HepG2 (cell line): ENCODE data around the gene C16orf89. TPM values are rescaled to one million over a fixed set of nuclear protein-coding genes. Genes with fewer than 3 reads are reported as not detected.

Experiments used
- ATAC-seq: fragments of 200-7000 bp; cut with Tn5 transposase; 3 replicates; pipeline ENCODE4 v1.9.1; 2020; ENCODE audit warnings: mild to moderate bottlenecking, moderate library complexity
- BruUV-seq: library from RNA; stranded (reverse); fragments of 400-500 nt; replicated peaks from 2 replicates; lab custom pipeline; 2021; lab: Mats Ljungman, UMichigan
- CTCF ChIA-PET: fragments of 300-600 bp; formaldehyde crosslinking; extraction: SDS; loops from one replicate; lab custom pipeline; 2021; ENCODE audit warnings: low total read pairs, inconsistent platforms, low intra/inter-chr PET ratio; lab: Yijun Ruan, JAX
- POLR2A ChIA-PET: fragments of 350-600 bp; sonication (Branson Sonifier 250); formaldehyde crosslinking; loops from one replicate; lab custom pipeline; 2020; ENCODE audit warnings: antibody characterized with exemption, inconsistent platforms; lab: Yijun Ruan, JAX
- DNase-seq: peaks from one replicate; pipeline ENCODE4 v3.0.0-alpha.2; 2015; ENCODE audit warnings: low spot score
- FAIRE-seq: peaks from 3 replicates; lab custom pipeline; 2011; peaks lifted over from hg19 to GRCh38; lab: Jason Lieb, UNC
- H2AFZ ChIP-seq: one replicate; pipeline ENCODE4 v1.6.1; 2011; ENCODE audit warnings: low read length, inconsistent platforms
- H3K27ac ChIP-seq: fragments of 300-600 bp; 3 replicates; pipeline ENCODE4 v1.8.0; 2011; ENCODE audit warnings: mixed run types, mild to moderate bottlenecking, mixed read lengths, low read length, inconsistent platforms; ENCODE audit not compliant: insufficient read depth; ENCODE audit errors: extremely low read length
- H3K27me3 ChIP-seq, 2 experiments: fragments of 200-600 bp in 1 of 2; 2 replicates in 1 of 2; 3 replicates in 1 of 2; pipeline versions ENCODE4 v1.6.0 to v1.8.0; 2011; ENCODE audit warnings: low read length in 2 of 2, mild to moderate bottlenecking in 2 of 2, moderate library complexity in 2 of 2, inconsistent platforms in 1 of 2; ENCODE audit not compliant: insufficient read depth in 2 of 2, control insufficient read depth in 1 of 2
- H3K36me3 ChIP-seq, 2 experiments: fragments of 200-600 bp in 1 of 2; replicated peaks in 1 of 2; 2 replicates in 1 of 2; 3 replicates in 1 of 2; pipeline versions ENCODE4 v1.5.1 to v1.8.0; 2011; ENCODE audit warnings: low read length in 2 of 2, inconsistent platforms in 1 of 2; ENCODE audit not compliant: insufficient read depth in 2 of 2, control insufficient read depth in 1 of 2
- H3K4me1 ChIP-seq: 2 replicates; pipeline ENCODE4 v1.5.1; 2012; ENCODE audit warnings: low read length, inconsistent platforms; ENCODE audit not compliant: insufficient read depth
- H3K4me2 ChIP-seq: 2 replicates; pipeline ENCODE4 v1.6.0; 2011; ENCODE audit warnings: low read depth, low read length, inconsistent platforms
- H3K4me3 ChIP-seq, 3 experiments: fragments of 200-600 bp in 1 of 3; sonication (generic), shearing (Covaris generic) in 1 of 3; replicated peaks in 1 of 3; 2 replicates each; pipeline ENCODE4 v1.5.1; 2011 to 2016; ENCODE audit warnings: low read length in 3 of 3, inconsistent platforms in 2 of 3, low read depth in 2 of 3, mild to moderate bottlenecking in 2 of 3, control low read depth in 1 of 3, mixed read lengths in 1 of 3; ENCODE audit not compliant: insufficient read depth in 1 of 3
- H3K79me2 ChIP-seq: one replicate; pipeline ENCODE4 v1.6.1; 2011; ENCODE audit warnings: low read length, inconsistent platforms; ENCODE audit not compliant: insufficient read depth
- H3K9ac ChIP-seq: 2 replicates; pipeline ENCODE4 v1.6.0; 2011; ENCODE audit warnings: mild to moderate bottlenecking, low read depth, low read length, inconsistent platforms; ENCODE audit not compliant: insufficient read depth
- H3K9me3 ChIP-seq: 2 replicates; pipeline ENCODE4 v1.5.1; 2012; ENCODE audit warnings: mild to moderate bottlenecking, low read length
- H4K20me1 ChIP-seq: 2 replicates; pipeline ENCODE4 v1.6.0; 2011; ENCODE audit warnings: inconsistent platforms, mild to moderate bottlenecking, low read length, moderate library complexity; ENCODE audit not compliant: insufficient read depth
- AHDC1 ChIP-seq: sonication (generic); formaldehyde crosslinking; IDR thresholded peaks from 2 replicates; pipeline ENCODE4 v1.5.1; 2020; ENCODE audit warnings: mild to moderate bottlenecking, missing genetic modification reagents, borderline replicate concordance
- HINFP ChIP-seq: sonication (generic); formaldehyde crosslinking; IDR thresholded peaks from 2 replicates; pipeline ENCODE4 v1.4.0; 2020; ENCODE audit warnings: low read depth, mild to moderate bottlenecking, missing genetic modification reagents
- HMG20B ChIP-seq: conservative IDR thresholded peaks from 2 replicates; pipeline ENCODE4 v1.6.1; 2016; ENCODE audit warnings: missing genetic modification reagents, missing compliant biosample characterization
- KLF9 ChIP-seq: IDR thresholded peaks from 2 replicates; pipeline ENCODE4 v1.6.1; 2016; ENCODE audit warnings: low read depth
- ZBTB49 ChIP-seq: sonication (generic); formaldehyde crosslinking; IDR thresholded peaks from 2 replicates; pipeline ENCODE4 v1.4.0; 2020; ENCODE audit warnings: missing genetic modification reagents, borderline replicate concordance
- ZNF44 ChIP-seq: sonication (generic); formaldehyde crosslinking; IDR thresholded peaks from 2 replicates; pipeline ENCODE4 v1.5.1; 2020; ENCODE audit warnings: mild to moderate bottlenecking, missing genetic modification reagents
- ZNF468 ChIP-seq: sonication (generic); formaldehyde crosslinking; IDR thresholded peaks from 2 replicates; pipeline ENCODE4 v1.8.0; 2022; ENCODE audit warnings: mild to moderate bottlenecking, moderate library complexity, missing genetic modification reagents
- ZNF678 ChIP-seq: sonication (generic); formaldehyde crosslinking; IDR thresholded peaks from 2 replicates; pipeline ENCODE4 v1.4.0; 2020; ENCODE audit warnings: mild to moderate bottlenecking, missing genetic modification reagents
- WGBS: methylation state at CpG from one replicate; pipeline ENCODE4 v1.1.6; 2017; ENCODE audit warnings: low lambda C conversion rate; 5-methylcytosine and 5-hydroxymethylcytosine counted together
- in situ Hi-C: cut with HindIII; loops from 2 replicates; pipeline ENCODE4 v1.10.0; 2017; ENCODE audit warnings: low pct_unique_long_range_greater_than_20kb; ENCODE audit not compliant: extremely low pct_ligation_motif_present
- intact Hi-C: fragments of 100-400 bp; cut with micrococcal nuclease; formaldehyde crosslinking; loops from one replicate; pipeline ENCODE4 v1.10.0; 2022; ENCODE audit not compliant: unreplicated experiment
- polyA plus RNA-seq, 8 experiments: library from polyadenylated mRNA; depleted of rRNA in 3 of 8; stranded (reverse) in 7 of 8; unstranded in 1 of 8; fragments of >200 nt; fragmentation: Illumina TruSeq in 4 of 8; extraction: Trizol in 4 of 8; gene quantifications; 2 replicates each; pipeline versions ENCODE4 v1.2.1 to v1.2.3, GENCODE V29; 2011 to 2016; ENCODE audit warnings: low read depth in 4 of 8, missing spikeins in 1 of 8, mixed read lengths in 1 of 8; ENCODE audit not compliant: insufficient read depth in 1 of 8
- total RNA-seq, 5 experiments: library from RNA; depleted of rRNA; stranded (reverse); fragments of >200 nt; fragmentation: Illumina TruSeq; extraction: Trizol; gene quantifications; 2 replicates each; pipeline ENCODE4 v1.2.3, GENCODE V29; 2016; ENCODE audit warnings: low read depth in 1 of 5

C16orf89 gene
- total and polyA plus RNA-seq, 2 of the 13 experiments (the other 11 are each of a cell fraction or from before 2014, with no cell fraction given) = 1.9 to 3.4 TPM

- peak; percentile 49; the same call in 1 of the 2 replicates for TF ChIP-seq HINFP (CRISPR knock-in tag)
Observed at GRCh38 chr16:5072334-5073278, 6.8 kb upstream of the C16orf89 start (continued).

- H3K79me2 ChIP-seq = peaks cover 26% of the 10 kb centered on the region
- ATAC-seq (peak; percentile 90), DNase-seq (peak; percentile 83), FAIRE-seq (peak; percentile 42)
- in situ Hi-C loops (no loop called here), intact Hi-C loops (loop anchor here (5.0 kb wide), 2 partner anchors 35 to 115 kb away; partner anchors contain the start of gene SEC14L5)
- H3K4me3 ChIP-seq = peak within 1 kb of the TSS; percentile 79 to 89 (median 82)
- under 1% methylated on average over 34 of the region's 53 CpGs for WGBS
- CTCF ChIA-PET = no interaction called here
- peaks cover 17 to 32% of the 10 kb centered on the region in 2 experiments for H3K36me3 ChIP-seq
- H2AFZ ChIP-seq = peak within 1 kb of the TSS; percentile 73
- BruUV-seq = TSS peak; percentile 68
- POLR2A ChIA-PET = interaction anchor here (0.8 to 2.2 kb wide), 13 partner anchors 13 to 165 kb away, joined by 3 to 15 read pairs (median 4); partner anchors contain the start of genes NAGPA and SEC14L5
- H3K27me3 ChIP-seq = no peaks in the 10 kb centered on the region; a peak in 1 of 5 replicates
- peak within 1 kb of the TSS; percentile 70 for H3K27ac ChIP-seq
- H3K9ac ChIP-seq = peak within 1 kb of the TSS; percentile 85
- no peaks in the 10 kb centered on the region for H4K20me1 ChIP-seq
- peak within 1 kb of the TSS; percentile 95 for H3K4me2 ChIP-seq
- peaks cover 23% of the 10 kb centered on the region for H3K4me1 ChIP-seq
- H3K9me3 ChIP-seq = no peaks in the 10 kb centered on the region
- TF ChIP-seq ZBTB49 (CRISPR knock-in tag) (peak; percentile 83), ZNF678 (CRISPR knock-in tag) (no peak), AHDC1 (CRISPR knock-in tag) (no peak), ZNF44 (peak; percentile 99), ZNF468 (CRISPR knock-in tag) (no peak; the same call in 1 of the 2 replicates), KLF9 (no peak), HMG20B (CRISPR knock-in tag) (peak; percentile 87)
Observed at GRCh38 chr16:5071681-5072333, 6.1 kb upstream of the C16orf89 start, which contains the start of gene ALG1. ALG1 (plus strand) TSS chr16:5071843; CDS start chr16:5071850, 7 bp downstream.
